UCSD-AML1 (cell line): ENCODE data around the gene JADE2.
"Not testable (repeated sequence)": the region's sequence is repeated elsewhere in the genome, so short reads cannot be mapped to it uniquely, and the experiment has no call there.

Source experiments
- DNase-seq: peaks from one replicate; lab custom pipeline; 2025; ENCODE audit not compliant: unreplicated experiment; lab: John Stamatoyannopoulos, UW

The JADE2 gene

GRCh38 chr5:134550271-134551214 is 25.1 kb downstream of the JADE2 start:
- DNase-seq, result no peak

GRCh38 chr5:134551901-134552300 is 26.4 kb downstream of the JADE2 start:
- DNase-seq, result no peak

- DNase-seq, result no peak
Observed at GRCh38 chr5:134552301-134552700, 26.8 kb downstream of the JADE2 start.

GRCh38 chr5:134552716-134553115 is 27.2 kb downstream of the JADE2 start:
- DNase-seq, result not testable (repeated sequence)

GRCh38 chr5:134553821-134554267 is 28.4 kb downstream of the JADE2 start:
- DNase-seq, result no peak

- DNase-seq, result no peak
Observed at GRCh38 chr5:134554319-134555222, 29.1 kb downstream of the JADE2 start.

GRCh38 chr5:134555223-134555889 is 29.9 kb downstream of the JADE2 start:
- no peak for DNase-seq

- peak; percentile 65 for DNase-seq
Observed at GRCh38 chr5:134555890-134556311, 30.4 kb downstream of the JADE2 start.

- not testable (repeated sequence) for DNase-seq
Observed at GRCh38 chr5:134556588-134556987, 31.1 kb downstream of the JADE2 start.

- no peak for DNase-seq
Observed at GRCh38 chr5:134556994-134557393, 31.5 kb downstream of the JADE2 start.

GRCh38 chr5:134559672-134560071 is 34.2 kb downstream of the JADE2 start:
- DNase-seq, result no peak

- DNase-seq, result no peak
Observed at GRCh38 chr5:134560698-134561097, 35.2 kb downstream of the JADE2 start.

GRCh38 chr5:134561871-134562296 is 36.4 kb downstream of the JADE2 start:
- DNase-seq, result no peak

GRCh38 chr5:134563221-134563620 is 37.8 kb downstream of the JADE2 start:
- no peak for DNase-seq

GRCh38 chr5:134563962-134564361 is 38.5 kb downstream of the JADE2 start:
- no peak for DNase-seq

- DNase-seq, result no peak
Observed at GRCh38 chr5:134564396-134564795, 38.9 kb downstream of the JADE2 start.

GRCh38 chr5:134565791-134566740 is 40.6 kb downstream of the JADE2 start:
- no peak for DNase-seq

GRCh38 chr5:134566741-134567221 is 41.3 kb downstream of the JADE2 start:
- no peak for DNase-seq

GRCh38 chr5:134567641-134568336 is 42.3 kb downstream of the JADE2 start:
- no peak for DNase-seq
